Activated naive CD4-positive, alpha-beta T cell (primary cell): ENCODE measurements around the gene CCDC18.
"Not testable (repeated sequence)": the region's sequence is repeated elsewhere in the genome, so short reads cannot be mapped to it uniquely, and the experiment has no call there.

Source experiments
- DNase-seq, 4 experiments: peaks; one replicate each; lab custom pipeline; 2025; lab: John Stamatoyannopoulos, UW

The CCDC18 gene

DNA sequence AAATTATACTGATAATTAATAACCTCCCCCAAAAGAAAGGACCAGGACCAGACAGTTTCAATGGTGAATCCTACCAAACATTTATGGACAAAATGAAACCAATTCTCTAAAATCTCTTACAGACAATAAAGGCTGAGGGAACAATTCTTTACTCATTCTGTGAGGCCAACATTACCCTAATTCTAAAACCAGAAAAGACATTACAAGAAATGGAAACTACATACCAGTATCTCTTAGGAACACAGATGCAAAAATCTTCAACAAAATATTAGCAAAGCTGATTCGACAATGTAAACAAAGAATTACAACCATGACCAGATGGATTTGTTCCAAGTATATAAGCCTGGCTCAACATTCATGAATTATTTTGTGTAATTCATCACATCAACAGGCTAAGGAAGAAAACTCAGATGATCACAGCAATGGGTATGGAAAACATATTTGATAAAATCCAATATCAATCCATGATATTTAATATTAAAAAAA, 8.9 kb upstream of the CCDC18 start:
- no peak for DNase-seq

DNA sequence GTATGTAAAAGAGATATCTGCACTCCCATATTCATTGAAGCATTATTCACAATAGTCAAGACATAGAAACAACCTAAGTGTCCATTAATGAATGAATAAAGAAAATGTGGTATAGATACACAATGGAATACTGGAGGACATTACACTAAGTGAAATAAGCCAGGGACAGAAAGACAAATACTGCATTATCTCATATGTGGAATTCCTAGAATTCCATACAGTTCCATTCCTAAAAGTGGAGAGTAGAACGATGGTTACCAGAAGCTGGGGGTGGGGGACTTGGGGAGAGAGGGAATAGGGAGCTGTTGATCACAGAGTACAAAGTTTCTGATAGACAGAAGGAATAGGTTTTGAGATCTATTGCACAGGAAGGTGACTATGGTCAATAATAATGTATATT, 7.7 kb upstream of the CCDC18 start:
- DNase-seq: no peak

- not testable (repeated sequence) for DNase-seq
Measured at GRCh38 chr1:93174638-93175037, 5.9 kb upstream of the CCDC18 start.

- DNase-seq: no peak
Measured at GRCh38 chr1:93177991-93178390, 2.5 kb upstream of the CCDC18 start.

DNA sequence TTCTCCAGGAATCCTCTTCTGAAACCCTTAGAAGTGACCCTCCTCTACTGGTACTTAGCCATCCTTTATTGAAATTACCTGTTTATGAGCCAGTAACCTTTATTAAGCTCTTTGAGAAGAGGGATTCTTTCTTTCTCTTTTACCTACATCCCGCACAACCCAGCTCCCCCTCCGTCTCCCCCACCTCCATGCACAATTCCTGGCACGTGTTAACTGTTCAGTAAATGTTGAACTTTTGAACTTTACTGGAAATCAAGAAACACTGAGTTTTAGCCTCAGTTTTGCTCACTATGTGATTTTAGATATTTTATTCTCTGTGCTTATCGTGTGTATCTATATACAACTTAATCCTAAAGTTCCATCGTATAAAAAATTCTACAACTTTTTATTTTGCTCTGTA, 2.1 kb upstream of the CCDC18 start:
- DNase-seq: no peak

GRCh38 chr1:93179886-93180722, 420 bp upstream of the CCDC18 start, which contains the start of gene TMED5:
TMED5 (minus strand) TSS chr1:93180413; CDS start chr1:93180242, 171 bp downstream.
- peak; percentile 82 to 90 (median 85) for DNase-seq

DNA sequence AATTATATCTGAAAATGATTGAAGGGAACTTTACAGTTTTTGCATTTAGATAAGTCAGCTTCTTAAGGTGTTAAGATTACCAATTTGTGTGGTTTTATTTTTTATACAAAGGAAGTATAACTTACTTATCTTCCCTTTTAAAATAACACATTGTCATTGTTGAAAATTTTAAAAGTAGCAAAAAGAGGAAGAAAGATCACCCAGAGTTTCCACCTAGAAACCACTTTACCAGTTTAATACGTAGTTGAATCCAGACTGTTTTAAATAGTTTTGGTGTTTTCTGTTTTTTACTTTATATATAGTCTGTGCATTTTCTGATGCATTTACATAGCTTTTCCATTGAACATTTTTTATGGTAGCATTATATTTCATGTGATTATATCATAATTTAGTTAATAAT, 6.1 kb downstream of the CCDC18 start:
- DNase-seq: no peak

- DNase-seq: no peak
Measured at GRCh38 chr1:93190432-93190831, 9.9 kb downstream of the CCDC18 start.

DNA sequence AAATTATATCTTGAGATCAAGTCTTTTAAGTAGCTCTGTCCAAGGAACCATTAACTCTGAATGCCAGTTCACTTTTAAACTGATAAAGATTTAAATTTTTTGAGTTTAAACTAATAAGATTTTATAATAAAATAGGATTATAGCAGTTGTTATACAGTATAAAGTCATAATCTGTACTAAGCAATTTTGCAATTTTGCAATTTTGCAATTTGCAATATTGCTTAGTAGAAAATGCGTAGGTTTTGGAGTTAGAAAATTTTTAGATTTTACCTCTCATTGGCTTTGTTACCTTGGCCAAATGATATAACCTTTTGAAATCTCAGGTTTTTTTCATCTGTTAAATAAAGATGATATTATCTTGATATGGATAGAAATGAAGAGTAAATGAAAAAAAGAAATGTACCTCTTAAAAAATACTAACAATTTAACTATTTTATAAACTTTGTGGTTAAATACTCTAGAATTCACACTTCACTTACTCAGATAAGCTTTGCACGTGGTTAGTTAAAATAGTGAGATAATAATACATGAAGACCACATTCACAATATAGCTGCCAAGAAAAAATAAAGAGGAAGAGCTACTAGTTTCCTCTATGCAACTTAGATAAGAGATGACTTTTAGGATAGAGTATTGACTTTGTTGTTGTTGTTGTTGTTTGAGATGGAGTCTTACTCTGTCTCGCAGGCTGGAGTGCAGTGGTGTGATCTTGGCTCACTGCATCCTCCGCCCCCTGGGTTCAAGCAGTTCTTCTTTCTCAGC, 13.9 kb downstream of the CCDC18 start:
- DNase-seq: no peak

- no peak for DNase-seq
Measured at GRCh38 chr1:93196591-93196990, 16.1 kb downstream of the CCDC18 start.

- DNase-seq: no peak
Measured at GRCh38 chr1:93199150-93199549, 18.6 kb downstream of the CCDC18 start.

- no peak for DNase-seq
Measured at GRCh38 chr1:93200086-93200620, 19.6 kb downstream of the CCDC18 start.

DNA sequence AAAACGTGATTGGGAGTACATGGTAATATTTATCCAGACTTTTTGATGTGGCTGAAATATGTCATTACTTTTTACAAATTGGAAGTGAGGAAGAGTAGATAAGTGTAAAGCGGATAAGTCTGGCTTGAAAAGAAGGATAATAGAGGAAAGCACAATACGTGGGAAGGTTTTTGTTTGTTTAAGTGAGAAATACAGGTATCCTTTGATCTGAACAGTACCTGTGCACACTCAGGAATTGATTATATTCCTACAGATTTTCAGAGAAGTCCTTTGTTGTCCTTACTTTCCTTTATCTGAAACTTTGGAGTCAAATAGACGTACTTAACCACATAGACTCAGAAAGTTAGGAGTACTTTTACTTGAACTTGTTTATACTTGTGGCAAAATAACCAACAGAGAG, 20.2 kb downstream of the CCDC18 start:
- no peak for DNase-seq

- no peak for DNase-seq
Measured at GRCh38 chr1:93205892-93206566, 25.5 kb downstream of the CCDC18 start.

GRCh38 chr1:93206567-93206954, 26.0 kb downstream of the CCDC18 start:
- DNase-seq: no peak

GRCh38 chr1:93207211-93207610, 26.7 kb downstream of the CCDC18 start:
- DNase-seq: no peak

GRCh38 chr1:93215322-93215721, 34.8 kb downstream of the CCDC18 start:
- DNase-seq: no peak

DNA sequence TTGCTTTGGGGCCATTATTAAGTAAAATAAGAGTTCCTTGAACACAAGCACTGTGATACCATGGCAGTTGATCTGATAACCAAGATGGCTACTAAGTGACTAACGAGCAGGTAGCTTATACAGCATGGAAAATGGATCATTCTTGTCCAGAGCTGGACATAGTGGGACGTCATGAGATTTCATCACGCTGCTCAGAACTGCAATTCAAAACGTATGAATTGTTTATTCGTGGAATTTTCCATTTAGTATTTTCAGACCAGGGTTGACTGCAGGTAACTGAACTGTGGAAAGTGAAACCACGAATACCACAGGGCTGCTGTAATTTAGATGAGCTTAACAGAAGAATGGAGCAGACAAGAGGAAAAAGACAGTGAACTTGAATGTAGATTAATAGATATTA, 38.9 kb downstream of the CCDC18 start:
- no peak for DNase-seq

GRCh38 chr1:93220716-93221115, 40.2 kb downstream of the CCDC18 start:
- DNase-seq: not testable (repeated sequence)

DNA sequence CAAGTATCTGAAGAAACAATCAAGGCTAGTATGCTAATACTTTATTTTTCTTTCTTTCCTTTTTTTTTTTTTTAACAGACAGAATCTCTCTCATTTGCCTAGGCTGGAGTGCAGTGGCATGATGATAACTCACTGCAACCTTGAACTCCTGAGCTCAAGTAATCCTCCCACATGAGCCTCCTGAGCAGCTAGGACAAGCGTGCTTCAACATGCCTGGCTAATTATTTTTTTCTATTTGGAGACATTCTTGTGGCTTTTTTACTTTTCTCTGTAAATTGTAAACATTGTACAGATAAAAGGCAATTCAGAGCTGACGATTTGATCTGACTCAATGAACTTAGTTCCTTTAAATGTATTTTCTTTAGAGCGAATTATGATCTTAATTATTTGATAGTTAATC, 41.4 kb downstream of the CCDC18 start:
- DNase-seq: no peak

DNA sequence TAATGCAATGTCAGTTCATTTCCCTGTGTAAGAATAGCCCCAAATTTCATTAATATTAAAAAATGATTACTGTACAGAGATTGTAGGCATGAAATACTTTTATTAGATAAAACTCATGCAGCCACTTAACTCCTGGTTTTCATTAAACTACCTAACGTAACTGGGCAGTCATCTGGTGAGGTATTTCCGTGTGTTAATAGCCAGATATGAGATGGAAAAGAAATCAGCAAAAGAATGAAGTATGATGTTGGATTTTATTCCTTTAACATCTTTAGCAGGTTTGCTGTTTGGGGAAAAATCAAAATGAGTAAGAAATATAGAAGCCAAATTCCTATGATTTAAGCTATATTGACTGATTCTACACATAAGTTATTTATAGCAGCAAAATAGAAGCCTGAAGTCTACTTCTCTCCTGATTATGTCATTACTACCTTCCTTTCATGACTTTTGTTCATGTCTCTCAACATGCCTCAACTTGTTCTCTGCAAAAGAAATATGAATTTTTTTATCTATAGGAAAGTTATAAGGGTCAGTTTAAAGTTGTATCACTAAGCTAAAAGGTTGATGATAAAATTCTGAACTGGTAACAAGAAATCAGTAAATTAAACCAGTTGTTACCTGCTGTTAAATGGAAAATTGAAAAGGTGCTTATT, 42.6 kb downstream of the CCDC18 start:
- no peak for DNase-seq

- DNase-seq: no peak
Measured at GRCh38 chr1:93235261-93235660, 54.7 kb downstream of the CCDC18 start.
